Ishikawa (cell line): ENCODE data around the gene THSD7A.

Experiments
- CEBPB ChIP-seq: IDR thresholded peaks from 2 replicates; pipeline ENCODE4 v1.6.1; 2012
- EP300 ChIP-seq: IDR thresholded peaks from 2 replicates; pipeline ENCODE4 v1.6.1; 2012; ENCODE audit warnings: borderline replicate concordance
- FOXM1 ChIP-seq: IDR thresholded peaks from 2 replicates; pipeline ENCODE4 v1.6.1; 2012; ENCODE audit warnings: low read depth, borderline replicate concordance
- MAX ChIP-seq: IDR thresholded peaks from 2 replicates; pipeline ENCODE4 v1.6.1; 2012
- RAD21 ChIP-seq: IDR thresholded peaks from 2 replicates; pipeline ENCODE4 v1.6.1; 2012; ENCODE audit warnings: low read depth
- REST ChIP-seq: IDR thresholded peaks from 2 replicates; pipeline ENCODE4 v1.6.1; 2012; ENCODE audit warnings: low read depth, mild to moderate bottlenecking
- YY1 ChIP-seq: IDR thresholded peaks from 2 replicates; pipeline ENCODE4 v1.6.1; 2012; ENCODE audit warnings: low read depth
- ZBTB7A ChIP-seq: IDR thresholded peaks from 2 replicates; pipeline ENCODE4 v1.6.1; 2012; ENCODE audit warnings: low read depth

- TF ChIP-seq REST: no peak
- TF ChIP-seq MAX: no peak
- no peak for TF ChIP-seq EP300
- TF ChIP-seq RAD21: no peak
- TF ChIP-seq CEBPB: no peak
- TF ChIP-seq FOXM1: no peak
- no peak for TF ChIP-seq YY1
- TF ChIP-seq ZBTB7A: no peak
These were observed 324.1 kb downstream of the THSD7A start for GRCh38 chr7:11507929-11508328.
